GM12878 (cell line): ENCODE data around the gene SEMA3A. TPM values are rescaled to one million over a fixed set of nuclear protein-coding genes. Genes with fewer than 3 reads are reported as not detected.

Experiments
- ATAC-seq: fragments of 200-7000 bp; cut with Tn5 transposase; 3 replicates; pipeline ENCODE4 v1.9.1; 2020; ENCODE audit warnings: mild to moderate bottlenecking, moderate library complexity
- BruUV-seq: library from RNA; stranded (reverse); fragments of 400-500 nt; replicated peaks from 2 replicates; lab custom pipeline; 2021; lab: Mats Ljungman, UMichigan
- CTCF ChIA-PET: fragments of 300-600 bp; sonication (Branson Sonifier 250); formaldehyde crosslinking; extraction: SDS; loops from one replicate; lab custom pipeline; 2021; ENCODE audit warnings: inconsistent platforms; lab: Yijun Ruan, JAX
- POLR2A ChIA-PET: fragments of 350-600 bp; formaldehyde crosslinking; extraction: SDS; loops from one replicate; lab custom pipeline; 2021; ENCODE audit warnings: inconsistent platforms; lab: Charles Lee
- RAD21 ChIA-PET: fragments of 300-600 bp; sonication (Branson Sonifier 250); formaldehyde crosslinking; loops from one replicate; lab custom pipeline; 2023; ENCODE audit warnings: antibody characterized with exemption; ENCODE audit not compliant: unreplicated experiment; lab: Charles Lee
- SMC1A ChIA-PET: fragments of 300-600 bp; sonication (Branson Sonifier 250); formaldehyde crosslinking; loops from one replicate; lab custom pipeline; 2023; ENCODE audit not compliant: unreplicated experiment, uncharacterized antibody; lab: Charles Lee
- DNase-seq: peaks from one replicate; pipeline ENCODE4 v3.0.0-alpha.2; 2011; ENCODE audit warnings: low read depth, low spot score
- FAIRE-seq: peaks from 3 replicates; lab custom pipeline; 2011; peaks lifted over from hg19 to GRCh38; lab: Jason Lieb, UNC
- H2AFZ ChIP-seq: 2 replicates; pipeline ENCODE4 v1.6.0; 2011; ENCODE audit warnings: low read depth, low read length, control low read depth; ENCODE audit not compliant: control insufficient read depth
- H3K27ac ChIP-seq: 2 replicates; pipeline ENCODE4 v1.5.1; 2011; ENCODE audit warnings: control low read depth; ENCODE audit not compliant: control insufficient read depth, insufficient read depth
- H3K27me3 ChIP-seq, 2 experiments: replicated peaks in 1 of 2; 2 replicates each; pipeline versions ENCODE4 v1.6.0 to v1.6.1; 2011; ENCODE audit warnings: low read length in 1 of 2; ENCODE audit not compliant: control insufficient read depth in 2 of 2, insufficient read depth in 2 of 2
- H3K36me3 ChIP-seq, 2 experiments: 2 replicates each; pipeline ENCODE4 v1.5.1; 2011; ENCODE audit warnings: low read length in 1 of 2; ENCODE audit not compliant: control insufficient read depth in 2 of 2, insufficient read depth in 2 of 2
- H3K4me1 ChIP-seq: 2 replicates; pipeline ENCODE4 v1.6.1; 2011; ENCODE audit warnings: mild to moderate bottlenecking, low read length, moderate library complexity, mixed read lengths; ENCODE audit not compliant: control insufficient read depth, insufficient read depth
- H3K4me2 ChIP-seq: 2 replicates; pipeline ENCODE4 v1.6.0; 2011; ENCODE audit warnings: control low read depth; ENCODE audit not compliant: control insufficient read depth, insufficient read depth
- H3K4me3 ChIP-seq: fragments of 200-600 bp; sonication (generic); 2 replicates; pipeline ENCODE4 v1.5.1; 2016
- H3K79me2 ChIP-seq: 2 replicates; pipeline ENCODE4 v1.6.0; 2011; ENCODE audit warnings: low read length; ENCODE audit not compliant: control insufficient read depth, insufficient read depth
- H3K9ac ChIP-seq: 2 replicates; pipeline ENCODE4 v1.8.0; 2011; ENCODE audit warnings: low read length, control low read depth, mixed read lengths; ENCODE audit not compliant: control insufficient read depth, insufficient read depth
- H3K9me3 ChIP-seq: replicated peaks from 3 replicates; pipeline ENCODE4 v1.5.1; 2011; ENCODE audit warnings: mild to moderate bottlenecking, low read length; ENCODE audit not compliant: control insufficient read depth, insufficient read depth
- H4K20me1 ChIP-seq: 2 replicates; pipeline ENCODE4 v1.6.0; 2011; ENCODE audit not compliant: control insufficient read depth, insufficient read depth
- BCL11A ChIP-seq: IDR thresholded peaks from 2 replicates; pipeline ENCODE4 v1.6.1; 2011; ENCODE audit warnings: low read depth, low read length
- CHD1 ChIP-seq: IDR thresholded peaks from 2 replicates; pipeline ENCODE4 v1.6.1; 2012; ENCODE audit warnings: low read depth, low read length, improper control_type of control experiment
- CHD2 ChIP-seq: IDR thresholded peaks from 2 replicates; pipeline ENCODE4 v1.6.1; 2011; ENCODE audit warnings: low read depth, low read length, improper control_type of control experiment, borderline replicate concordance
- FOS ChIP-seq: IDR thresholded peaks from 3 replicates; pipeline ENCODE4 v1.6.1; 2011; ENCODE audit warnings: borderline replicate concordance; ENCODE audit not compliant: insufficient read length; ENCODE audit errors: extremely low read depth
- MLLT1 ChIP-seq: fragments of 450-650 bp; IDR thresholded peaks from 2 replicates; pipeline ENCODE4 v1.6.1; 2016; ENCODE audit warnings: mild to moderate bottlenecking
- NFXL1 ChIP-seq: fragments of 450-650 bp; IDR thresholded peaks from 2 replicates; pipeline ENCODE4 v1.6.1; 2017; ENCODE audit warnings: antibody characterized with exemption, mild to moderate bottlenecking, borderline replicate concordance
- TCF7 ChIP-seq: IDR thresholded peaks from 2 replicates; pipeline ENCODE4 v1.6.1; 2014; ENCODE audit warnings: antibody characterized with exemption, borderline replicate concordance
- ZSCAN29 ChIP-seq: fragments of 450-650 bp; IDR thresholded peaks from 2 replicates; pipeline ENCODE4 v1.6.1; 2017; ENCODE audit warnings: mild to moderate bottlenecking, moderate library complexity
- ZZZ3 ChIP-seq: IDR thresholded peaks from 2 replicates; pipeline ENCODE4 v1.6.1; 2011; ENCODE audit warnings: low read depth; ENCODE audit not compliant: control insufficient read depth, insufficient read length
- in situ Hi-C: fragments of 300-500 bp; cut with MboI; formaldehyde crosslinking; loops from 9 replicates; pipeline ENCODE4 v1.14.3; 2018; ENCODE audit warnings: mixed read lengths
- intact Hi-C: fragments of 100-400 bp; cut with micrococcal nuclease; formaldehyde crosslinking; loops from one replicate; pipeline ENCODE4 v1.14.2; 2022; ENCODE audit not compliant: unreplicated experiment
- polyA plus RNA-seq, 11 experiments: library from polyadenylated mRNA; depleted of rRNA in 4 of 11; unstranded in 6 of 11; stranded (reverse) in 5 of 11; fragments of >200 nt; fragmentation: Nextera tagmentation in 4 of 11; fragmentation: Illumina TruSeq in 1 of 11; extraction: Ambion mirVana in 4 of 11; extraction: Trizol in 1 of 11; gene quantifications; 1 replicate in 1 of 11; 2 replicates in 10 of 11; pipeline versions ENCODE4 v1.2.1 to v1.2.3, GENCODE V29; 2011 to 2016; ENCODE audit warnings: inconsistent platforms in 2 of 11, missing spikeins in 2 of 11, low read depth in 1 of 11
- total RNA-seq, 4 experiments: library from RNA; depleted of rRNA in 3 of 4; stranded (reverse); fragments of >200 nt in 3 of 4; fragmentation: Illumina TruSeq in 1 of 4; extraction: Trizol in 1 of 4; gene quantifications; 2 replicates each; pipeline versions ENCODE4 v1.2.1 to v1.2.3, GENCODE V29; 2013 to 2021

Gene SEMA3A
- total and polyA plus RNA-seq, 10 of the 15 experiments (the other 5 are each of a cell fraction or from before 2014, with no cell fraction given) = 0.01 to 3.3 (median 0.24) TPM

- no peak for TF ChIP-seq MLLT1
- no peak for TF ChIP-seq ZSCAN29
- TF ChIP-seq CHD2 = no peak
- TF ChIP-seq TCF7 = no peak
- no peak for TF ChIP-seq BCL11A
- no peak for TF ChIP-seq CHD1
These were observed 32.0 kb downstream of the SEMA3A start (continued) for GRCh38 chr7:84162584-84162983.

- no peak overlapping the region for H2AFZ ChIP-seq
- no peak overlapping the region for H3K4me2 ChIP-seq
- intact Hi-C loops (no loop called here), in situ Hi-C loops (no loop called here)
- RAD21 ChIA-PET = interaction anchor here (0.6 to 2.0 kb wide), 3 partner anchors 8 to 176 kb away, joined by 3 to 5 read pairs (median 3); no protein-coding TSS in a partner anchor
- no peak overlapping the region for H3K4me3 ChIP-seq
- CTCF ChIA-PET = interaction anchor here (0.9 to 1.6 kb wide), 4 partner anchors 8 to 25 kb away, joined by 3 read pairs; no protein-coding TSS in a partner anchor
- H3K9ac ChIP-seq = no peak overlapping the region
- no peaks in the 10 kb centered on the region for H3K9me3 ChIP-seq
- H3K79me2 ChIP-seq = no peaks in the 10 kb centered on the region
- ATAC-seq (no peak), FAIRE-seq (no peak), DNase-seq (no peak)
- BruUV-seq = no TSS peak
- no peaks in the 10 kb centered on the region for H3K27me3 ChIP-seq
- no peaks in the 10 kb centered on the region for H3K4me1 ChIP-seq
- H4K20me1 ChIP-seq = no peaks in the 10 kb centered on the region
- no peaks in the 10 kb centered on the region for H3K36me3 ChIP-seq
- SMC1A ChIA-PET = interaction anchor here (0.9 to 3.2 kb wide), 6 partner anchors 8 to 36 kb away, joined by 3 to 9 read pairs (median 6); no protein-coding TSS in a partner anchor
- H3K27ac ChIP-seq = no peak overlapping the region
- TF ChIP-seq NFXL1 (no peak), FOS (no peak), ZZZ3 (no peak)
- POLR2A ChIA-PET = no interaction called here
These were observed 32.5 kb downstream of the SEMA3A start for GRCh38 chr7:84162125-84162524.
